ENCODE data around the gene ZNRF2. TPM values are rescaled to one million over a fixed set of nuclear protein-coding genes. Genes with fewer than 3 reads are reported as not detected.

ZNRF2 gene
- polyA plus RNA-seq, 1 of the 3 experiments (the other 2 are of a cell fraction): 4.0 TPM

DNA sequence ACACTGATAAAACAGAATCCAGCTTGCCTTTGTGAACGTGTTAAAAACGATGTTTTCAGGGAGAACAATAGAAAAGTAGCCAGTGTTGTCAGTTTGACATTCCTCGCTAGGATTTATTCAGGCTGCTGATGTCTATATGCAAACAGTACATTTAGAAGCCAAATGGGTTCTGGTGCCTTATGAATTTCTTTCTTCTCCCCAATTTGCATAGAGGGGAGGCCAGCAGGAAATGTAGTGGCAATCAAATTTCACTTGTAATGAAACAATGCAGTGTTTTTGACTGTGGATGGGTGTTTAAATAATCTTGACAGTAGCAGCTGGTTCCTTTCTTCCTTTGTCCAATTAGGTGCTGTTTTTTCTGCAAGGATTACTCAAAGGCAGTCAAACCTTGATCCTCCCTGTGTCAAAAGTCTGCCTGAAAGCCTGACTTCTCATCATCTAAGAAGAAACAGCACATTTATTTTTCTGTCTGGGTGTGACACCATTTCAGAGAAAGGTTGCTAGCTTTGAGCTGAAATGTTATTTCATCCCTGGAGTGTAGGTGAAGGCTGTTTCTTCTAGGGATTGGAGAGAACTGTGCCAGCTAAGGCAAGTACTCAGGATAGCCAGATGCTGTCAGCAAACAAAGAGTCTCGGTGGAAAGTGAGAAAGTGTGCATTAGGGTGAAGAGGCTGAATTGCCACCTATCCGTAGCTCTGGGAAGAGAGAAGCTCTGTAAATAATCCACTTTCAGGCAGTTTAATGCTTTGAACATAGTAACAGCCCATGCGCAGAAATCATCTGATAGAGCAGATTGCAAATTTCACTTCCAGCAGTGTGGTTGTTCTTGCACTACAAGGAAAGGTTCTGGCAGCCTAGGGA lies 36.6 kb upstream of the ZNRF2 start:
- H3K27me3 ChIP-seq (ENCODE audit: insufficient read depth): no peaks in the 10 kb centered on the region
- no peak overlapping the region for H3K4me2 ChIP-seq
- ChIA-PET CTCF (interaction anchor here (1.7 kb wide), 1 partner anchor 28 kb away, joined by 5 read pairs; no protein-coding TSS in a partner anchor), POLR2A (no interaction called here)
- no peaks in the 10 kb centered on the region for H3K79me2 ChIP-seq (ENCODE audit: insufficient read depth)
- no peak overlapping the region for H3K4me3 ChIP-seq (ENCODE audit: low read depth in 2 of 2, low read length in 1 of 2)
- no peak overlapping the region for H2AFZ ChIP-seq (ENCODE audit: low read depth)
- no peak for DNase-seq
- TF ChIP-seq GABPA (IDR thresholded peaks at IDR 0.05; ENCODE audit: low read depth): no peak
- TF ChIP-seq YY1 (IDR thresholded peaks at IDR 0.05; ENCODE audit: low read depth): no peak
- TF ChIP-seq TCF12 (IDR thresholded peaks at IDR 0.05): no peak
- TF ChIP-seq MEF2A (IDR thresholded peaks at IDR 0.05; ENCODE audit: borderline replicate concordance, low read depth): no peak
- no peak for TF ChIP-seq GATA2 (CRISPR knock-in tag; IDR thresholded peaks at IDR 0.05)
- no peak for TF ChIP-seq SMC3 (IDR thresholded peaks at IDR 0.05; ENCODE audit: low read depth, low read length)
- TF ChIP-seq, protein P1, sequence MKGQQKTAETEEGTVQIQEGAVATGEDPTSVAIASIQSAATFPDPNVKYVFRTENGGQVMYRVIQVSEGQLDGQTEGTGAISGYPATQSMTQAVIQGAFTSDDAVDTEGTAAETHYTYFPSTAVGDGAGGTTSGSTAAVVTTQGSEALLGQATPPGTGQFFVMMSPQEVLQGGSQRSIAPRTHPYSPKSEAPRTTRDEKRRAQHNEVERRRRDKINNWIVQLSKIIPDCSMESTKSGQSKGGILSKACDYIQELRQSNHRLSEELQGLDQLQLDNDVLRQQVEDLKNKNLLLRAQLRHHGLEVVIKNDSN (IDR thresholded peaks at IDR 0.05; ENCODE audit: borderline replicate concordance, low read depth): no peak
- H3K9me3 ChIP-seq: no peaks in the 10 kb centered on the region
- H4K20me1 ChIP-seq (ENCODE audit: insufficient read depth): no peaks in the 10 kb centered on the region
- H3K9ac ChIP-seq: no peak overlapping the region
- no peak overlapping the region for H3K27ac ChIP-seq (ENCODE audit: low read depth in 2 of 2, low read length in 1 of 2)
- H3K36me3 ChIP-seq (replicated peaks in 1 of 2; ENCODE audit: control insufficient read depth in 1 of 2, insufficient read depth in 2 of 2, low read length in 1 of 2): no peaks in the 10 kb centered on the region
- H3F3A ChIP-seq (replicated peaks; ENCODE audit: insufficient read depth): no peaks in the 10 kb centered on the region
- WGBS (ENCODE audit: low lambda C conversion rate): 65% methylated on average over 6 of the region's 6 CpGs
- H3K4me1 ChIP-seq (ENCODE audit: control insufficient read depth in 1 of 2, insufficient read depth in 2 of 2, low read depth in 1 of 2, low read length in 1 of 2): peaks cover 0 to 6% of the 10 kb centered on the region in 2 experiments; a peak in 1 of 4 replicates
- H3K9me2 ChIP-seq: no peaks in the 10 kb centered on the region

DNA sequence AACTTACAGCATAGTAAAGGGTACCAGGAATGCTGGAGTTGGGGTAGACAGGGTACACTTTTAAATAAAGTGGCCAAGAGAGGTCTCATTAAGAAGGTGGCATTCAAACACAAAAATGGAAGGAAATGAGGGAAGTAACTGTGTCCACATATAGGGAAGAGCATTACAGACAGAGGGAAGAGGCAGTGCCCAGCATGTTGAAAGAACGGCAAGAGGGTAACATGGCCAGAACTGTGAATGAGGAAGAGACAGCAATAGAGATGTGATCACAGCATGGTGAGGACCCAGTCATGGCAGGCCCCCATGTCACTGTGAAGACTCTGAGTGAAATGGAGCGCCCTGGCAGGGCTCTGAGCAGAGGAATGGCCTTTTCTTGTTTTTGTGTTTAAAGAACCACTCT lies 35.1 kb upstream of the ZNRF2 start:
- H3K79me2 ChIP-seq (ENCODE audit: insufficient read depth): no peaks in the 10 kb centered on the region
- no peaks in the 10 kb centered on the region for H3K27me3 ChIP-seq (ENCODE audit: insufficient read depth)
- no peaks in the 10 kb centered on the region for H3F3A ChIP-seq (replicated peaks; ENCODE audit: insufficient read depth)
- H3K4me1 ChIP-seq (ENCODE audit: control insufficient read depth in 1 of 2, insufficient read depth in 2 of 2, low read depth in 1 of 2, low read length in 1 of 2): peaks cover 0 to 14% of the 10 kb centered on the region in 2 experiments; a peak in 1 of 4 replicates
- no peak for TF ChIP-seq TEAD4 (IDR thresholded peaks at IDR 0.05; ENCODE audit: borderline replicate concordance, insufficient read depth)
- no peak for TF ChIP-seq RFX5 (IDR thresholded peaks at IDR 0.05; ENCODE audit: low read length)
- TF ChIP-seq TCF12 (IDR thresholded peaks at IDR 0.05): no peak
- no peak for TF ChIP-seq CHD2 (IDR thresholded peaks at IDR 0.05; ENCODE audit: low read length, partially characterized antibody)
- TF ChIP-seq SIN3A (IDR thresholded peaks at IDR 0.05; ENCODE audit: borderline replicate concordance, low read depth, low read length): no peak
- no peak for TF ChIP-seq FOSL2 (IDR thresholded peaks at IDR 0.05; ENCODE audit: borderline replicate concordance, low read depth)
- TF ChIP-seq, protein P1 (IDR thresholded peaks at IDR 0.05; ENCODE audit: borderline replicate concordance, low read depth): no peak
- TF ChIP-seq, protein P2, sequence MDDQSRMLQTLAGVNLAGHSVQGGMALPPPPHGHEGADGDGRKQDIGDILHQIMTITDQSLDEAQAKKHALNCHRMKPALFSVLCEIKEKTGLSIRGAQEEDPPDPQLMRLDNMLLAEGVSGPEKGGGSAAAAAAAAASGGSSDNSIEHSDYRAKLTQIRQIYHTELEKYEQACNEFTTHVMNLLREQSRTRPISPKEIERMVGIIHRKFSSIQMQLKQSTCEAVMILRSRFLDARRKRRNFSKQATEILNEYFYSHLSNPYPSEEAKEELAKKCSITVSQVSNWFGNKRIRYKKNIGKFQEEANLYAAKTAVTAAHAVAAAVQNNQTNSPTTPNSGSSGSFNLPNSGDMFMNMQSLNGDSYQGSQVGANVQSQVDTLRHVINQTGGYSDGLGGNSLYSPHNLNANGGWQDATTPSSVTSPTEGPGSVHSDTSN (IDR thresholded peaks at IDR 0.05): no peak
- no peaks in the 10 kb centered on the region for H3K9me2 ChIP-seq
- DNase-seq: no peak
- no peak overlapping the region for H3K27ac ChIP-seq (ENCODE audit: low read depth in 2 of 2, low read length in 1 of 2)
- H3K36me3 ChIP-seq (replicated peaks in 1 of 2; ENCODE audit: control insufficient read depth in 1 of 2, insufficient read depth in 2 of 2, low read length in 1 of 2): no peaks in the 10 kb centered on the region
- H3K9ac ChIP-seq: no peak overlapping the region
- no peaks in the 10 kb centered on the region for H3K9me3 ChIP-seq
- WGBS (ENCODE audit: low lambda C conversion rate): 76% methylated on average over 2 of the region's 2 CpGs
- no peak overlapping the region for H3K4me3 ChIP-seq (ENCODE audit: low read depth in 2 of 2, low read length in 1 of 2)
- no peaks in the 10 kb centered on the region for H4K20me1 ChIP-seq (ENCODE audit: insufficient read depth)
- CTCF ChIA-PET: no interaction called here
- POLR2A ChIA-PET: no interaction called here
- H3K4me2 ChIP-seq: no peak overlapping the region
- H2AFZ ChIP-seq (ENCODE audit: low read depth): no peak overlapping the region
